ENCODE data around the gene COPS6. TPM values are rescaled to one million over a fixed set of nuclear protein-coding genes. Genes with fewer than 3 reads are reported as not detected.

COPS6 gene
- total and polyA plus RNA-seq, 2 of the 4 experiments (the other 2 are of a cell fraction), result 185 to 325 TPM

- Histone ChIP-seq H2AK9ac (replicated peaks; ENCODE audit: low read depth, low read length, poor library complexity) (no peak overlapping the region), H3K27me3 (ENCODE audit: control insufficient read depth, insufficient read depth, low read length) (no peaks in the 10 kb centered on the region), H2BK5ac (ENCODE audit: low read depth, low read length, poor library complexity, severe bottlenecking) (no peak overlapping the region), H3K27ac (ENCODE audit: insufficient read depth, low read length) (no peak overlapping the region), H3K9ac (ENCODE audit: low read depth, low read length) (no peak overlapping the region), H2BK15ac (ENCODE audit: low read depth, low read length) (no peak overlapping the region), H4K91ac (ENCODE audit: insufficient read depth, low read depth, low read length) (no peak overlapping the region), H3K36me3 (ENCODE audit: control insufficient read depth, insufficient read depth, low read length) (peaks cover 41% of the 10 kb centered on the region), H3K4ac (ENCODE audit: low read depth, low read length) (no peak overlapping the region), H3K9me3 (ENCODE audit: control insufficient read depth, insufficient read depth, low read length) (peaks cover 9% of the 10 kb centered on the region), H3K79me1 (ENCODE audit: low read depth in 1 of 2, low read length in 2 of 2) (peaks cover 4 to 5% of the 10 kb centered on the region in 2 experiments; a peak in 2 of 4 replicates), H3K14ac (replicated peaks; ENCODE audit: low read depth, low read length) (no peak overlapping the region), H3K4me1 (ENCODE audit: control insufficient read depth, insufficient read depth, low read length) (peaks cover 2% of the 10 kb centered on the region; the same call in 1 of the 2 replicates), H2AFZ (replicated peaks; ENCODE audit: low read length, poor library complexity) (no peak overlapping the region), H3K56ac (ENCODE audit: extremely low read depth, insufficient read depth, low read length) (no peak overlapping the region), H2AK5ac (ENCODE audit: low read depth, low read length) (no peak overlapping the region), H3K18ac (ENCODE audit: low read depth, low read length) (no peak overlapping the region), H3K4me2 (ENCODE audit: low read depth, low read length) (no peak overlapping the region), H3K4me3 (ENCODE audit: insufficient read depth, low read depth, low read length) (no peak overlapping the region), H4K5ac (ENCODE audit: low read depth, low read length) (no peak overlapping the region), H3K9me1 (ENCODE audit: insufficient read depth, low read length) (0 out of 2 replicates have a peak, but pooled peaks cover 3% of the 10 kb centered on the region), H2BK120ac (ENCODE audit: low read depth, low read length) (no peak overlapping the region), H2BK20ac (ENCODE audit: low read depth, low read length) (no peak overlapping the region), H4K8ac (ENCODE audit: low read depth in 2 of 2, low read length in 2 of 2) (no peak overlapping the region), H3K23ac (ENCODE audit: low read depth, low read length) (no peak overlapping the region), H4K20me1 (ENCODE audit: insufficient read depth, low read length) (no peaks in the 10 kb centered on the region)
- dilution Hi-C loops (cut with HindIII; ENCODE audit: low sequenced_read_pairs, unreplicated experiment) (no loop called here), in situ Hi-C loops (cut with MboI; ENCODE audit: low sequenced_read_pairs) (no loop called here), intact Hi-C loops (cut with micrococcal nuclease) (no loop called here)
- DNase-seq (no peak), ATAC-seq (ENCODE audit: low read depth) (no peak)
- BruUV-seq (replicated peaks), result no TSS peak
- TF ChIP-seq SMC3 (IDR thresholded peaks at IDR 0.05; ENCODE audit: low read depth, low read length) (no peak), POLR2A (IDR thresholded peaks at IDR 0.05; ENCODE audit: low read depth, low read length) (no peak), MAZ (IDR thresholded peaks at IDR 0.05; ENCODE audit: borderline replicate concordance, low read depth, low read length) (no peak), MXI1 (IDR thresholded peaks at IDR 0.05; ENCODE audit: borderline replicate concordance, low read depth, low read length) (no peak), MAFK (IDR thresholded peaks at IDR 0.05; ENCODE audit: low read depth, low read length) (no peak), RCOR1 (IDR thresholded peaks at IDR 0.05; ENCODE audit: insufficient replicate concordance, low read length) (no peak), RFX5 (IDR thresholded peaks at IDR 0.05; ENCODE audit: low read depth, low read length) (no peak), USF2 (IDR thresholded peaks at IDR 0.05; ENCODE audit: low read depth, low read length) (no peak)
- TF ChIP-seq, protein P1, sequence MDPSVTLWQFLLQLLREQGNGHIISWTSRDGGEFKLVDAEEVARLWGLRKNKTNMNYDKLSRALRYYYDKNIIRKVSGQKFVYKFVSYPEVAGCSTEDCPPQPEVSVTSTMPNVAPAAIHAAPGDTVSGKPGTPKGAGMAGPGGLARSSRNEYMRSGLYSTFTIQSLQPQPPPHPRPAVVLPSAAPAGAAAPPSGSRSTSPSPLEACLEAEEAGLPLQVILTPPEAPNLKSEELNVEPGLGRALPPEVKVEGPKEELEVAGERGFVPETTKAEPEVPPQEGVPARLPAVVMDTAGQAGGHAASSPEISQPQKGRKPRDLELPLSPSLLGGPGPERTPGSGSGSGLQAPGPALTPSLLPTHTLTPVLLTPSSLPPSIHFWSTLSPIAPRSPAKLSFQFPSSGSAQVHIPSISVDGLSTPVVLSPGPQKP (IDR thresholded peaks at IDR 0.05; ENCODE audit: borderline replicate concordance, low read depth, low read length), result no peak
- ChIA-PET POLR2A (ENCODE audit: unreplicated experiment) (no interaction called here), CTCF (interaction anchor here (1.8 kb wide), 1 partner anchor 11 kb away, joined by 5 read pairs; no protein-coding TSS in a partner anchor)
- 100% methylated on average over 1 of the region's 9 CpGs; no CpG with 5 or more reads in 1 of the 2 experiments for WGBS, 2 experiments (ENCODE audit: extremely low coverage in 2 of 2, insufficient read length in 1 of 2)
Observed at GRCh38 chr7:100064162-100064561, 24.6 kb upstream of the COPS6 start.
